Tibial artery (tissue), 4 donors: ENCODE measurements around the gene KCNJ12.

ENCODE experiments used
- DNase-seq, 2 donors: peaks; one replicate each; pipeline ENCODE4 v3.0.0-alpha.2; 2019
- H3K27ac ChIP-seq, 2 donors: fragments of 200-600 bp; sonication (generic) in 1 of 2; 1 replicate in 1 of 2; 2 replicates in 1 of 2; pipeline ENCODE4 v1.5.1; 2018 to 2019; ENCODE audit warnings: mild to moderate bottlenecking in 1 of 2
- H3K27me3 ChIP-seq, 2 donors: fragments of 200-600 bp; sonication (generic) in 1 of 2; one replicate each; pipeline versions ENCODE4 v1.5.1 to v1.6.0; 2016 to 2019
- H3K36me3 ChIP-seq, 3 donors: fragments of 200-600 bp; sonication (generic) in 2 of 3; one replicate each; pipeline ENCODE4 v1.5.1; 2016 to 2019; ENCODE audit warnings: mild to moderate bottlenecking in 2 of 3
- H3K4me1 ChIP-seq, 4 donors: fragments of 200-600 bp; sonication (generic) in 2 of 4; 1 replicate in 3 of 4; 2 replicates in 1 of 4; pipeline ENCODE4 v1.5.1; 2016 to 2019
- H3K4me3 ChIP-seq, 2 donors: fragments of 200-600 bp; sonication (generic) in 1 of 2; 1 replicate in 1 of 2; 2 replicates in 1 of 2; pipeline ENCODE4 v1.5.1; 2018 to 2019; ENCODE audit warnings: mild to moderate bottlenecking in 2 of 2
- H3K9me3 ChIP-seq, 3 donors: fragments of 200-600 bp; sonication (generic) in 1 of 3; one replicate each; pipeline ENCODE4 v1.5.1; 2016 to 2019
- CTCF ChIP-seq, 2 experiments: fragments of 200-600 bp in 1 of 2; fragments of 450-650 bp in 1 of 2; IDR thresholded peaks; one replicate each; pipeline ENCODE4 v1.5.1; 2017 to 2019; ENCODE audit warnings: antibody characterized with exemption in 2 of 2, mild to moderate bottlenecking in 1 of 2, moderate library complexity in 1 of 2
- intact Hi-C: fragments of 100-400 bp; cut with DNase I; formaldehyde crosslinking; loops from one replicate; pipeline ENCODE4 v1.15.0; 2023; ENCODE audit warnings: low total_unique reads

The KCNJ12 gene

GRCh38 chr17:21358682-21359482, 17.3 kb upstream of the KCNJ12 start:
- H3K27me3 ChIP-seq = no peaks in the 10 kb centered on the region
- intact Hi-C loops = no loop called here
- no peak overlapping the region for H3K27ac ChIP-seq
- no peak for DNase-seq
- no peak for TF ChIP-seq CTCF (IDR thresholded peaks at IDR 0.05)
- no peaks in the 10 kb centered on the region for H3K9me3 ChIP-seq
- no peaks in the 10 kb centered on the region for H3K4me1 ChIP-seq
- no peak overlapping the region for H3K4me3 ChIP-seq
- H3K36me3 ChIP-seq = no peaks in the 10 kb centered on the region

- Histone ChIP-seq H3K27ac (no peak overlapping the region), H3K36me3 (no peaks in the 10 kb centered on the region), H3K27me3 (no peaks in the 10 kb centered on the region), H3K4me3 (no peak overlapping the region), H3K4me1 (no peaks in the 10 kb centered on the region), H3K9me3 (no peaks in the 10 kb centered on the region)
- no peak for DNase-seq
- intact Hi-C loops = no loop called here
- no peak for TF ChIP-seq CTCF (IDR thresholded peaks at IDR 0.05)
These were observed 16.7 kb upstream of the KCNJ12 start for GRCh38 chr17:21359483-21359840.

GRCh38 chr17:21360048-21360447, 16.1 kb upstream of the KCNJ12 start:
- intact Hi-C loops = no loop called here
- no peaks in the 10 kb centered on the region for H3K9me3 ChIP-seq
- H3K4me1 ChIP-seq = no peaks in the 10 kb centered on the region
- no peaks in the 10 kb centered on the region for H3K36me3 ChIP-seq
- DNase-seq = no peak
- no peak overlapping the region for H3K27ac ChIP-seq
- H3K27me3 ChIP-seq = no peaks in the 10 kb centered on the region
- no peak for TF ChIP-seq CTCF (IDR thresholded peaks at IDR 0.05)
- H3K4me3 ChIP-seq = no peak overlapping the region

GRCh38 chr17:21361020-21361809, 14.9 kb upstream of the KCNJ12 start:
- Histone ChIP-seq H3K27ac (no peak overlapping the region), H3K36me3 (no peaks in the 10 kb centered on the region), H3K4me1 (no peaks in the 10 kb centered on the region), H3K4me3 (no peak overlapping the region), H3K27me3 (no peaks in the 10 kb centered on the region), H3K9me3 (no peaks in the 10 kb centered on the region)
- DNase-seq = no peak
- intact Hi-C loops = no loop called here
- TF ChIP-seq CTCF (IDR thresholded peaks at IDR 0.05) = no peak

- Histone ChIP-seq H3K36me3 (no peaks in the 10 kb centered on the region), H3K4me1 (no peaks in the 10 kb centered on the region), H3K27me3 (no peaks in the 10 kb centered on the region), H3K4me3 (no peak overlapping the region), H3K27ac (no peak overlapping the region), H3K9me3 (no peaks in the 10 kb centered on the region)
- intact Hi-C loops = no loop called here
- TF ChIP-seq CTCF (IDR thresholded peaks at IDR 0.05) = no peak
- no peak for DNase-seq
These were observed 13.7 kb upstream of the KCNJ12 start for GRCh38 chr17:21362331-21362931.
